HG03196 (cell line): ENCODE results near the gene TFB2M.

Source experiments
- ATAC-seq: cut with Tn5 transposase; IDR thresholded peaks from one replicate; pipeline ENCODE4 v1.9.1; 2021; ENCODE audit not compliant: unreplicated experiment

TFB2M gene

GRCh38 chr1:246559310-246559709 lies 6.8 kb downstream of the TFB2M start:
- no peak for ATAC-seq

GRCh38 chr1:246558041-246558440 lies 8.0 kb downstream of the TFB2M start:
- no peak for ATAC-seq

GRCh38 chr1:246554201-246554600 lies 11.9 kb downstream of the TFB2M start:
- ATAC-seq: no peak

GRCh38 chr1:246552110-246552509 lies 14.0 kb downstream of the TFB2M start:
- ATAC-seq: no peak

- no peak for ATAC-seq
Measured at GRCh38 chr1:246550402-246550801, 15.7 kb downstream of the TFB2M start.

- ATAC-seq: no peak
Measured at GRCh38 chr1:246549665-246550064, 16.4 kb downstream of the TFB2M start.

GRCh38 chr1:246544001-246544400 lies 22.1 kb downstream of the TFB2M start:
- no peak for ATAC-seq

GRCh38 chr1:246540738-246541491 lies 25.1 kb downstream of the TFB2M start:
- ATAC-seq: no peak

GRCh38 chr1:246537887-246538286 lies 28.2 kb downstream of the TFB2M start:
- no peak for ATAC-seq

GRCh38 chr1:246537441-246537840 lies 28.6 kb downstream of the TFB2M start:
- no peak for ATAC-seq

- ATAC-seq: no peak
Measured at GRCh38 chr1:246534114-246534513, 31.9 kb downstream of the TFB2M start.

- no peak for ATAC-seq
Measured at GRCh38 chr1:246533371-246533905, 32.6 kb downstream of the TFB2M start.

- ATAC-seq: no peak
Measured at GRCh38 chr1:246532519-246532918, 33.5 kb downstream of the TFB2M start.

- no peak for ATAC-seq
Measured at GRCh38 chr1:246530482-246530881, 35.6 kb downstream of the TFB2M start.

GRCh38 chr1:246528933-246529731 lies 36.9 kb downstream of the TFB2M start:
- ATAC-seq: no peak

- no peak for ATAC-seq
Measured at GRCh38 chr1:246527402-246528088, 38.5 kb downstream of the TFB2M start.

- no peak for ATAC-seq
Measured at GRCh38 chr1:246526915-246527314, 39.1 kb downstream of the TFB2M start.

GRCh38 chr1:246526380-246526779 lies 39.7 kb downstream of the TFB2M start:
- ATAC-seq: no peak

- no peak for ATAC-seq
Measured at GRCh38 chr1:246519514-246519913, 46.5 kb downstream of the TFB2M start.

GRCh38 chr1:246518456-246519205 lies 47.4 kb downstream of the TFB2M start:
- no peak for ATAC-seq

GRCh38 chr1:246517391-246517790 lies 48.7 kb downstream of the TFB2M start:
- ATAC-seq: no peak
